Naive B cell (primary cell): ENCODE results near the gene TOMT. TPM values are rescaled to one million over a fixed set of nuclear protein-coding genes. Genes with fewer than 3 reads are reported as not detected.
"Not testable (repeated sequence)": the region's sequence is repeated elsewhere in the genome, so short reads cannot be mapped to it uniquely, and the experiment has no call there.

Source experiments
- ATAC-seq, 2 donors: fragments of 150-1000 bp; cut with Tn5 transposase; 2 replicates each; pipeline ENCODE4 v1.10.0; 2021; ENCODE audit warnings: low read depth in 2 of 2, mild to moderate bottlenecking in 2 of 2, moderate library complexity in 2 of 2
- DNase-seq: peaks from one replicate; pipeline ENCODE4 v3.0.0; 2022
- H3K27ac Mint-ChIP-seq, 6 donors: one replicate each; pipeline ENCODE4 v1.8.0; 2020 to 2022; ENCODE audit warnings: mild to moderate bottlenecking in 6 of 6, mixed read lengths in 6 of 6, moderate library complexity in 5 of 6, inconsistent platforms in 2 of 6
- H3K27me3 Mint-ChIP-seq, 3 donors: one replicate each; pipeline ENCODE4 v1.8.0; 2021 to 2022; ENCODE audit warnings: mixed read lengths in 3 of 3, mild to moderate bottlenecking in 1 of 3
- H3K36me3 Mint-ChIP-seq, 2 donors: one replicate each; pipeline ENCODE4 v1.8.0; 2020 to 2022; ENCODE audit warnings: mixed read lengths in 2 of 2, inconsistent platforms in 1 of 2, mild to moderate bottlenecking in 1 of 2
- H3K4me1 Mint-ChIP-seq, 3 donors: one replicate each; pipeline ENCODE4 v1.8.0; 2020 to 2022; ENCODE audit warnings: mixed read lengths in 3 of 3, inconsistent platforms in 1 of 3, mild to moderate bottlenecking in 1 of 3, moderate library complexity in 1 of 3
- H3K4me3 Mint-ChIP-seq, 8 donors: one replicate each; pipeline ENCODE4 v1.8.0; 2020 to 2022; ENCODE audit warnings: mild to moderate bottlenecking in 8 of 8, mixed read lengths in 8 of 8, moderate library complexity in 8 of 8, inconsistent platforms in 2 of 8
- H3K9me3 Mint-ChIP-seq, 7 donors: one replicate each; pipeline ENCODE4 v1.8.0; 2020 to 2022; ENCODE audit warnings: mixed read lengths in 7 of 7, mild to moderate bottlenecking in 5 of 7, inconsistent platforms in 2 of 7, moderate library complexity in 1 of 7
- polyA plus RNA-seq, 6 donors: library from polyadenylated mRNA; unstranded; fragments of 300-500 nt; fragmentation: Illumina TruSeq; gene quantifications; one replicate each; pipeline ENCODE4 v1.2.3, GENCODE V29; 2021; ENCODE audit warnings: low read depth in 6 of 6

Gene TOMT
- polyA plus RNA-seq, 6 donors from 2014 or later = not detected

DNA sequence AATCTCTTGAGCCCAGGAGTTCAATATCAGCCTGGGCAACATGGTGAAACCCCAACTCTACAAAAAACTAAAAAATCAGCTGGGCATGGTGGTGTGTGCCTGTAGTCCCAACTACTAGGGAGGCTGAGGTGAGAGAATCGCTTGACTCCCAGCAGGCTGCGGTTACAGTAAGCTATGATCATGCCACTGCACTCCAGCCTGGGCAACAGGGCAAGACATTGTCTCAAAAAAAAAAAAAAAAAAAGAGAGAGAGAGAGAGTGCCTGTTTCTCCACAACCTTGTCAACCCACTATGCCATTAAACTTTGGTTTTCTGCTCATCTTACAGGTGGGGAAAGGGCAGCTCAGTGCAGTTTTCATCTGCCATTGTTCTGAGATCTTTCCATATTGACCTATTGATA, 34.9 kb downstream of the TOMT start:
- Mint-ChIP-seq H3K27ac (no peak overlapping the region), H3K27me3 (peaks cover 10 to 25% (median 24%) of the 10 kb centered on the region in 3 donors), H3K36me3 (no peaks in the 10 kb centered on the region), H3K9me3 (no peaks in the 10 kb centered on the region), H3K4me3 (no peak overlapping the region), H3K4me1 (peaks cover 0 to 5% (median 4%) of the 10 kb centered on the region in 3 donors)
- no peak for DNase-seq
- ATAC-seq = no peak

GRCh38 chr11:72141066-72141465, 35.3 kb downstream of the TOMT start:
- Mint-ChIP-seq H3K27ac (no peak overlapping the region), H3K4me3 (no peak overlapping the region), H3K36me3 (no peaks in the 10 kb centered on the region), H3K27me3 (peaks cover 10 to 25% (median 24%) of the 10 kb centered on the region in 3 donors), H3K4me1 (peaks cover 0 to 5% (median 4%) of the 10 kb centered on the region in 3 donors), H3K9me3 (no peaks in the 10 kb centered on the region)
- DNase-seq (no peak), ATAC-seq (no peak)

- not testable (repeated sequence) for H3K4me1 Mint-ChIP-seq, H3K4me3 Mint-ChIP-seq, DNase-seq, H3K36me3 Mint-ChIP-seq, H3K9me3 Mint-ChIP-seq, H3K27ac Mint-ChIP-seq, ATAC-seq
- H3K27me3 Mint-ChIP-seq = peaks cover 10 to 25% (median 24%) of the 10 kb centered on the region in 3 donors
These were observed 36.4 kb downstream of the TOMT start for GRCh38 chr11:72142086-72142485.

DNA sequence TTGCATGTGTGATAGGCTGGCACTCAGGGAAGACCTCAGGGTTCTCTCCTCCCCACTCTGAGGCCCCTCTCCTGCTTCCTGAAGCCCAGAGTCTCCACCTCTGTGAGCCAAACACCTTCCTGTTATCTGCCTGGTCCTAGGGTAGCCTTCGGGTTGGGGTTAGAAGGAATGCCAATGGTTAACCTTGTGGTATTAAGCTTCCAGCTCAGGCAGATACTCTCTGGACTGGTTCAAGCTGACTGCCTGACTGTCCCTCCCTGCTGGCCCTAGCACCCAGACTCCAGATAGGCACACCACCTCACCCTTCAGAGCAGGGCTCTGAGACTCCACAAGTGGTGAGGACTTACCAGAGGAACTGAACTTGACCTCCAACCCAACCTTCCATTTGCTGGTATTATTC, 36.8 kb downstream of the TOMT start:
- not testable (repeated sequence) for DNase-seq, H3K4me3 Mint-ChIP-seq, H3K9me3 Mint-ChIP-seq, H3K4me1 Mint-ChIP-seq, ATAC-seq, H3K36me3 Mint-ChIP-seq, H3K27ac Mint-ChIP-seq
- peaks cover 10 to 25% (median 24%) of the 10 kb centered on the region in 3 donors for H3K27me3 Mint-ChIP-seq

DNA sequence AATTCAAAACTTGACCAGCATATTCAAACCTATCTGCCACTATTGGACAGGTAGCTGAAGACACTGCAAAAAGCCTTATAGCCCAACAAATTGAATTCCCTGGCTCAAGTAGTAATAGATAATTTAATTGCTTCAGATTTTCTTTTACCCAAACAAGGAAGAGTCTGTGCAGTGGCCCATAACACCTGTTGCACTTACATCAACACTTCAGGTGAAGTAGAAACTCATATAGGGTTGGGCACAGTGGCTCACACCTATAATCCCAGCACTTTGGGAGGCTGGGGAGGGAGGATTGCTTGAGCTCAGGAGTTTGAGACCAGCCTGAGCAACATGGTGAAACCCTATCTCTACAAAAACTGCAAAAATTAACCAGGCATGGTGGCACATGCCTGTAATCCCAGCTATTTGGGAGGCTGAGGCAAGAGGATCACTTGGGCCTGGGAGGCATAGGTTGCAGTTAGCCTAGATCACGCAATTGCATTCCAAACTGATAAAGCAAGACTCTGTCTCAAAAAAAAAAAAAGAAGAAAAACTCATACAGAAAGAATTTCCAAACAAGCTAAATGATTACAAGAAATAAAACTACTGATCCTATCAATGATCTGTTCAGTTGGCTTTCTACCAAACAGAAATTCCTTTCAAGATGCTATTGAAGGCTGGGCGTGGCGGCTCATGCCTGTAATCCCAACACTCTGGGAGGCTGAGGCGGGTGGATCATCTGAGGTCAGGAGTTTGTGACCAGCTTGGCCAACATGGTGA, 39.3 kb downstream of the TOMT start:
- Mint-ChIP-seq H3K9me3 (no peaks in the 10 kb centered on the region), H3K27ac (no peak overlapping the region), H3K36me3 (no peaks in the 10 kb centered on the region), H3K27me3 (peaks cover 10 to 20% (median 16%) of the 10 kb centered on the region in 3 donors), H3K4me3 (no peak overlapping the region), H3K4me1 (peaks cover 0 to 5% (median 4%) of the 10 kb centered on the region in 3 donors)
- DNase-seq (no peak), ATAC-seq (no peak)

- ATAC-seq (no peak), DNase-seq (no peak)
- H3K9me3 Mint-ChIP-seq = no peaks in the 10 kb centered on the region
- peaks cover 0 to 5% (median 4%) of the 10 kb centered on the region in 3 donors for H3K4me1 Mint-ChIP-seq
- H3K36me3 Mint-ChIP-seq = no peaks in the 10 kb centered on the region
- no peak overlapping the region for H3K4me3 Mint-ChIP-seq
- peak overlapping the region in 2 of 6 donors; percentile 61 to 79 for H3K27ac Mint-ChIP-seq
- H3K27me3 Mint-ChIP-seq = peaks cover 4 to 8% (median 7%) of the 10 kb centered on the region in 3 donors
These were observed 40.9 kb downstream of the TOMT start for GRCh38 chr11:72146625-72147024.

GRCh38 chr11:72150882-72151281, 45.2 kb downstream of the TOMT start:
- Mint-ChIP-seq H3K27ac (no peak overlapping the region), H3K27me3 (peaks cover 0 to 17% (median 7%) of the 10 kb centered on the region in 3 donors), H3K36me3 (no peaks in the 10 kb centered on the region), H3K4me1 (no peaks in the 10 kb centered on the region), H3K4me3 (no peak overlapping the region), H3K9me3 (no peaks in the 10 kb centered on the region)
- no peak for DNase-seq
- ATAC-seq = no peak

DNA sequence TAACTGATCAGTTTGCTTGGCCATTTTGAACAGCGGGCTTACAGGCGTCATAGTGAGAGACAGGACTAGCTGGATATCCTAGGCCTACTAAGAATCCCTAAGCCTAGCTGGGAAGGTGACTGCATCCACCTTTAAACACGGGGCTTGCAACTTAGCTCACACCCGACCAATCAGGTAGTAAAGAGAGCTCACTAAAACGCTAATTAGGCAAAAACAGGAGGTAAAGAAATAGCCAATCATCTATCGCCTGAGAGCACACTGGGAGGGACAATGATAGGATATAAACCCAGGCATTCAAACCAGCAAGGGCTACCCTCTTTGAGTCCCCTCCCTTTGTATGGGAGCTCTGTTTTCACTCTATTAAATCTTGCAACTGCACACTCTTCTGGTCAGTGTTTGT, 48.1 kb downstream of the TOMT start:
- H3K4me3 Mint-ChIP-seq, H3K27ac Mint-ChIP-seq: not testable (repeated sequence)

DNA sequence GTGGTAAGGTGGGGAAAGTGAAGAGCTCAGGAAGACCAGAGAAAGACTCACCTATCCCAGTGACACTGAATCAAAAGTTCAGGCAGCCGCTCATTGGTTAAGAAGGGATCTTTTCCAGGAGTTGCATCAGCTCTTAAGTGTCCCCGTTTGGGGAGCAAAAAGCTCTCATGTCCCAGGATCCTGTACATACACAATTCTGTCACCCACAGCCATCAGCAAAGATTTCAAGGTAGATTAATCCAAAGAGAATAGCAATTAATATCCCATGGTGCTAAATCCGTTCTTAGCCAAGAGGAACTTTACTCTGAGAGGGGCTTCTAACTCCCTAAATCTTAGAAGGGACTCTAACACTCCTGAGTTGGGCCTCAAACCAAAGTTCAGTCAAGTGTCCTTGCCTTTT, 49.1 kb downstream of the TOMT start:
- Mint-ChIP-seq H3K27ac (no peak overlapping the region), H3K27me3 (peaks cover 5 to 30% (median 23%) of the 10 kb centered on the region in 3 donors), H3K36me3 (no peaks in the 10 kb centered on the region), H3K9me3 (no peaks in the 10 kb centered on the region), H3K4me3 (no peak overlapping the region), H3K4me1 (no peaks in the 10 kb centered on the region)
- DNase-seq (no peak), ATAC-seq (no peak)

More for the DNA sequence above, 48.1 kb downstream of the TOMT start:
- H3K4me1 Mint-ChIP-seq, H3K9me3 Mint-ChIP-seq, DNase-seq, ATAC-seq, H3K36me3 Mint-ChIP-seq: not testable (repeated sequence)
- peaks cover 0 to 20% (median 13%) of the 10 kb centered on the region in 3 donors for H3K27me3 Mint-ChIP-seq

- Mint-ChIP-seq H3K4me3 (no peak overlapping the region), H3K9me3 (no peaks in the 10 kb centered on the region), H3K4me1 (no peaks in the 10 kb centered on the region), H3K27ac (no peak overlapping the region), H3K27me3 (peaks cover 12 to 32% (median 25%) of the 10 kb centered on the region in 3 donors), H3K36me3 (no peaks in the 10 kb centered on the region)
- ATAC-seq = no peak
- DNase-seq = no peak
These were observed 50.0 kb downstream of the TOMT start for GRCh38 chr11:72155751-72156150.

GRCh38 chr11:72157131-72157530, 51.4 kb downstream of the TOMT start:
- H3K36me3 Mint-ChIP-seq = no peaks in the 10 kb centered on the region
- no peaks in the 10 kb centered on the region for H3K4me1 Mint-ChIP-seq
- H3K27me3 Mint-ChIP-seq = peaks cover 16 to 43% (median 35%) of the 10 kb centered on the region in 3 donors
- no peaks in the 10 kb centered on the region for H3K9me3 Mint-ChIP-seq
- no peak overlapping the region for H3K4me3 Mint-ChIP-seq
- no peak for DNase-seq
- H3K27ac Mint-ChIP-seq = no peak overlapping the region
- no peak for ATAC-seq

Other genes with a start within 250 kb of the TOMT start
- gene DEFB131B, start 227.5 kb upstream of the TOMT start, polyA plus RNA-seq = not detected
- gene XNDC1N, start 177.3 kb upstream of the TOMT start, polyA plus RNA-seq = 1 to 10 TPM; 4.5 to 8.4 (median 6.0) TPM
- 10 to 100 TPM in 2 of 6 donors, 1 to 10 TPM in 4; 6.5 to 11.3 (median 9.2) TPM for gene RNF121, start 176.9 kb upstream of the TOMT start, polyA plus RNA-seq
- 10 to 100 TPM in 1 of 6 donors, 1 to 10 TPM in 5; 2.1 to 10.4 (median 5.7) TPM for gene IL18BP, start 107.0 kb upstream of the TOMT start, polyA plus RNA-seq
- 100 to 1,000 TPM in 1 of 6 donors, 10 to 100 TPM in 4, 1 to 10 TPM in 1; 5.4 to 102 (median 20.4) TPM for gene NUMA1, start 25.4 kb upstream of the TOMT start, polyA plus RNA-seq
- gene LRRC51, start 25.1 kb upstream of the TOMT start, polyA plus RNA-seq = 1 to 10 TPM; 1.6 to 6.2 (median 3.2) TPM
- gene LAMTOR1, start 2.6 kb upstream of the TOMT start, polyA plus RNA-seq = 100 to 1,000 TPM; 108 to 191 (median 132) TPM
- gene ANAPC15, start 6.8 kb downstream of the TOMT start, polyA plus RNA-seq = 10 to 100 TPM; 44.4 to 70.7 (median 54.3) TPM
- under 1 TPM in 2 of 6 donors, not detected in 4; 0.51 to 0.75 TPM for gene FOLR3, start 29.8 kb downstream of the TOMT start, polyA plus RNA-seq
- not detected for gene FOLR1, start 86.2 kb downstream of the TOMT start, polyA plus RNA-seq
- 1 to 10 TPM in 2 of 6 donors, under 1 TPM in 2, not detected in 2; 0.70 to 1.6 (median 1.2) TPM for gene FOLR2, start 110.9 kb downstream of the TOMT start, polyA plus RNA-seq
- 10 to 100 TPM in 1 of 6 donors, 1 to 10 TPM in 5; 4.8 to 13.1 (median 7.7) TPM for gene INPPL1, start 118.8 kb downstream of the TOMT start, polyA plus RNA-seq
- gene PHOX2A, start 138.3 kb downstream of the TOMT start, polyA plus RNA-seq = not detected